HCT116 (cell line): Measurements from ENCODE around the gene C3orf22. TPM values are rescaled to one million over a fixed set of nuclear protein-coding genes. Genes with fewer than 3 reads are reported as not detected.

Source experiments
- ATAC-seq: fragments of 200-7000 bp; cut with Tn5 transposase; 2 replicates; pipeline ENCODE4 v1.9.1; 2020; ENCODE audit warnings: mild to moderate bottlenecking, moderate library complexity
- BruUV-seq: library from RNA; stranded (reverse); fragments of 400-500 nt; replicated peaks from 2 replicates; lab custom pipeline; 2021; lab: Mats Ljungman, UMichigan
- CTCF ChIA-PET: fragments of 300-600 bp; sonication (Branson Sonifier 250); formaldehyde crosslinking; loops from one replicate; lab custom pipeline; 2021; ENCODE audit warnings: antibody characterized with exemption; lab: Charles Lee
- POLR2A ChIA-PET: fragments of 300-600, 350-600 bp; sonication (Branson Sonifier 250); formaldehyde crosslinking; loops from one replicate; lab custom pipeline; 2021; ENCODE audit warnings: antibody characterized with exemption; lab: Charles Lee
- RAD21 ChIA-PET, 2 experiments: fragments of 300-600 bp; sonication (Branson Sonifier 250); formaldehyde crosslinking; loops; one replicate each; lab custom pipeline; 2023; ENCODE audit warnings: low total read pairs in 2 of 2; ENCODE audit not compliant: uncharacterized antibody in 2 of 2, unreplicated experiment in 2 of 2, low non-redundant PET in 1 of 2; lab: Charles Lee
- DNase-seq: peaks from one replicate; pipeline ENCODE4 v3.0.0-alpha.2; 2010; ENCODE audit warnings: low read depth, low spot score
- H2AFZ ChIP-seq: fragments of 200-600 bp; shearing (Covaris generic), sonication (generic); 2 replicates; pipeline ENCODE4 v1.6.1; 2017; ENCODE audit warnings: low read depth, mixed run types, mixed read lengths, antibody characterized with exemption, low read length; ENCODE audit not compliant: poor library complexity, severe bottlenecking
- H3K27ac ChIP-seq: 2 replicates; pipeline ENCODE4 v1.5.1; 2012; ENCODE audit warnings: low read depth, low read length
- H3K27me3 ChIP-seq: fragments of 200-600 bp; sonication (generic); 2 replicates; pipeline ENCODE4 v1.6.1; 2016; ENCODE audit warnings: mixed run types, low read length, mixed read lengths; ENCODE audit not compliant: insufficient read depth
- H3K36me3 ChIP-seq, 2 experiments: fragments of 200-500 bp in 1 of 2; fragments of 200-600 bp in 1 of 2; sonication (Bioruptor generic) in 1 of 2; sonication (generic) in 1 of 2; 2 replicates each; pipeline versions ENCODE4 v1.5.1 to v1.6.1; 2014 to 2016; ENCODE audit warnings: low read length in 2 of 2, inconsistent platforms in 1 of 2, mixed read lengths in 1 of 2, mixed run types in 1 of 2; ENCODE audit not compliant: insufficient read depth in 2 of 2, control insufficient read depth in 1 of 2
- H3K4me1 ChIP-seq, 2 experiments: fragments of 200-600 bp in 1 of 2; sonication (generic) in 1 of 2; 2 replicates each; pipeline versions ENCODE4 v1.5.1 to v1.6.1; 2012 to 2017; ENCODE audit warnings: low read length in 2 of 2, inconsistent platforms in 1 of 2, mild to moderate bottlenecking in 1 of 2, mixed read lengths in 1 of 2, mixed run types in 1 of 2, moderate library complexity in 1 of 2; ENCODE audit not compliant: insufficient read depth in 2 of 2, control insufficient read depth in 1 of 2
- H3K4me2 ChIP-seq: fragments of 200-600 bp; sonication (generic); 2 replicates; pipeline ENCODE4 v1.6.1; 2017; ENCODE audit warnings: mixed run types, low read length, mixed read lengths
- H3K4me3 ChIP-seq, 2 experiments: fragments of 200-600 bp in 1 of 2; sonication (generic) in 1 of 2; replicated peaks in 1 of 2; 2 replicates each; pipeline ENCODE4 v1.5.1; 2011 to 2016; ENCODE audit warnings: low read length in 2 of 2, control low read depth in 1 of 2, low read depth in 1 of 2, mild to moderate bottlenecking in 1 of 2, mixed read lengths in 1 of 2, mixed run types in 1 of 2
- H3K79me2 ChIP-seq: fragments of 200-600 bp; sonication (generic); 2 replicates; pipeline ENCODE4 v1.6.1; 2017; ENCODE audit warnings: mild to moderate bottlenecking, mixed run types, low read length, moderate library complexity, mixed read lengths; ENCODE audit not compliant: insufficient read depth
- H3K9ac ChIP-seq: fragments of 200-600 bp; sonication (generic); 2 replicates; pipeline ENCODE4 v1.6.1; 2016; ENCODE audit warnings: low read length, mixed read lengths
- H3K9me2 ChIP-seq: fragments of 200-600 bp; sonication (generic), shearing (Covaris generic); 2 replicates; pipeline ENCODE4 v1.6.1; 2017; ENCODE audit warnings: mixed run types, mild to moderate bottlenecking, moderate library complexity; ENCODE audit not compliant: insufficient read depth
- H3K9me3 ChIP-seq, 2 experiments: fragments of 200-500 bp in 1 of 2; fragments of 200-600 bp in 1 of 2; sonication (Bioruptor generic) in 1 of 2; sonication (generic) in 1 of 2; 2 replicates each; pipeline ENCODE4 v1.6.1; 2014 to 2017; ENCODE audit warnings: low read length in 2 of 2, mixed read lengths in 2 of 2, inconsistent platforms in 1 of 2, low read depth in 1 of 2, mild to moderate bottlenecking in 1 of 2, mixed run types in 1 of 2, moderate library complexity in 1 of 2; ENCODE audit not compliant: control insufficient read depth in 1 of 2, insufficient read depth in 1 of 2
- H4K20me1 ChIP-seq: fragments of 200-600 bp; sonication (generic), shearing (Covaris generic); 2 replicates; pipeline ENCODE4 v1.6.1; 2017; ENCODE audit warnings: mixed run types, mild to moderate bottlenecking, moderate library complexity; ENCODE audit not compliant: insufficient read depth
- EGR1 ChIP-seq: IDR thresholded peaks from 2 replicates; pipeline ENCODE4 v1.6.1; 2012; ENCODE audit warnings: low read depth
- ELF1 ChIP-seq: IDR thresholded peaks from 2 replicates; pipeline ENCODE4 v1.6.1; 2012; ENCODE audit warnings: low read depth, borderline replicate concordance
- EZH2phosphoT487 ChIP-seq: fragments of 200-600 bp; IDR thresholded peaks from 2 replicates; pipeline ENCODE4 v1.6.1; 2018; ENCODE audit warnings: antibody characterized with exemption, borderline replicate concordance
- JUND ChIP-seq: IDR thresholded peaks from 2 replicates; pipeline ENCODE4 v1.6.1; 2012
- REST ChIP-seq: IDR thresholded peaks from 2 replicates; pipeline ENCODE4 v1.6.1; 2012; ENCODE audit warnings: low read depth
- SIN3A ChIP-seq: IDR thresholded peaks from 2 replicates; pipeline ENCODE4 v1.6.1; 2012; ENCODE audit warnings: low read depth
- SP1 ChIP-seq: IDR thresholded peaks from 2 replicates; pipeline ENCODE4 v1.6.1; 2012; ENCODE audit warnings: low read depth
- TCF7L2 ChIP-seq: IDR thresholded peaks from 2 replicates; pipeline ENCODE4 v1.7.0; 2011; ENCODE audit warnings: borderline replicate concordance, inconsistent platforms; ENCODE audit not compliant: insufficient read depth, insufficient read length; ENCODE audit errors: extremely low read depth
- YY1 ChIP-seq: IDR thresholded peaks from 2 replicates; pipeline ENCODE4 v1.6.1; 2011; ENCODE audit warnings: low read length, low read depth, moderate library complexity, mild to moderate bottlenecking; ENCODE audit not compliant: insufficient replicate concordance; ENCODE audit errors: extremely low read depth
- ZBTB33 ChIP-seq: IDR thresholded peaks from 2 replicates; pipeline ENCODE4 v1.6.1; 2011; ENCODE audit warnings: mild to moderate bottlenecking, low read length, moderate library complexity; ENCODE audit not compliant: insufficient replicate concordance; ENCODE audit errors: extremely low read depth
- intact Hi-C: fragments of 100-400 bp; cut with micrococcal nuclease; formaldehyde crosslinking; loops from 2 replicates; pipeline ENCODE4 v1.10.0; 2022
- total RNA-seq: library from RNA; stranded (reverse); gene quantifications from one replicate; pipeline ENCODE4 v1.2.1, GENCODE V29; 2021; ENCODE audit not compliant: unreplicated experiment

C3orf22 gene
- total RNA-seq, 1 experiment from 2014 or later = not detected

- POLR2A ChIA-PET = no interaction called here
- Histone ChIP-seq H4K20me1 (no peaks in the 10 kb centered on the region), H3K4me3 (no peak overlapping the region), H3K36me3 (no peaks in the 10 kb centered on the region), H2AFZ (no peak overlapping the region), H3K9ac (no peak overlapping the region), H3K27ac (no peak overlapping the region), H3K9me3 (no peaks in the 10 kb centered on the region), H3K9me2 (no peaks in the 10 kb centered on the region), H3K79me2 (no peaks in the 10 kb centered on the region), H3K4me1 (peaks cover 2 to 6% of the 10 kb centered on the region in 2 experiments; a peak in 2 of 4 replicates), H3K4me2 (no peak overlapping the region), H3K27me3 (peaks cover 2% of the 10 kb centered on the region; the same call in 1 of the 2 replicates)
- TF ChIP-seq REST (no peak), TCF7L2 (no peak), ZBTB33 (no peak), EGR1 (no peak), EZH2phosphoT487 (no peak), JUND (no peak), SP1 (no peak), ELF1 (no peak), SIN3A (no peak), YY1 (no peak)
- ATAC-seq (no peak), DNase-seq (no peak)
- BruUV-seq = no TSS peak
- CTCF ChIA-PET = no interaction called here
- intact Hi-C loops = no loop called here
- RAD21 ChIA-PET = no interaction called here
Observed at GRCh38 chr3:126546013-126546412, 12.7 kb downstream of the C3orf22 start.
